Ishikawa (cell line): Measurements from ENCODE around the gene S100A8.

Source experiments
- CEBPB ChIP-seq: IDR thresholded peaks from 2 replicates; pipeline ENCODE4 v1.6.1; 2012
- CREB1 ChIP-seq: IDR thresholded peaks from 2 replicates; pipeline ENCODE4 v1.6.1; 2012; ENCODE audit warnings: low read depth
- EGR1 ChIP-seq: IDR thresholded peaks from 2 replicates; pipeline ENCODE4 v1.6.1; 2012
- EP300 ChIP-seq: IDR thresholded peaks from 2 replicates; pipeline ENCODE4 v1.6.1; 2012; ENCODE audit warnings: borderline replicate concordance
- FOXM1 ChIP-seq: IDR thresholded peaks from 2 replicates; pipeline ENCODE4 v1.6.1; 2012; ENCODE audit warnings: low read depth, borderline replicate concordance
- NFIC ChIP-seq: IDR thresholded peaks from 2 replicates; pipeline ENCODE4 v1.6.1; 2012
- RAD21 ChIP-seq: IDR thresholded peaks from 2 replicates; pipeline ENCODE4 v1.6.1; 2012; ENCODE audit warnings: low read depth
- TAF1 ChIP-seq: IDR thresholded peaks from 2 replicates; pipeline ENCODE4 v1.6.1; 2012; ENCODE audit warnings: low read depth, mild to moderate bottlenecking
- TCF12 ChIP-seq: IDR thresholded peaks from 2 replicates; pipeline ENCODE4 v1.6.1; 2012; ENCODE audit warnings: low read depth
- TEAD4 ChIP-seq: IDR thresholded peaks from 2 replicates; pipeline ENCODE4 v1.6.1; 2012
- YY1 ChIP-seq: IDR thresholded peaks from 2 replicates; pipeline ENCODE4 v1.6.1; 2012; ENCODE audit warnings: low read depth
- ZBTB7A ChIP-seq: IDR thresholded peaks from 2 replicates; pipeline ENCODE4 v1.6.1; 2012; ENCODE audit warnings: low read depth
- TF ChIP-seq, protein P1 (sequence below): IDR thresholded peaks from 2 replicates; pipeline ENCODE4 v1.6.1; 2012
- TF ChIP-seq, protein P2 (sequence below): IDR thresholded peaks from 2 replicates; pipeline ENCODE4 v1.6.1; 2012; ENCODE audit warnings: low read depth, mild to moderate bottlenecking
- TF ChIP-seq, protein P3 (sequence below): IDR thresholded peaks from 2 replicates; pipeline ENCODE4 v1.6.1; 2012

S100A8 gene

DNA sequence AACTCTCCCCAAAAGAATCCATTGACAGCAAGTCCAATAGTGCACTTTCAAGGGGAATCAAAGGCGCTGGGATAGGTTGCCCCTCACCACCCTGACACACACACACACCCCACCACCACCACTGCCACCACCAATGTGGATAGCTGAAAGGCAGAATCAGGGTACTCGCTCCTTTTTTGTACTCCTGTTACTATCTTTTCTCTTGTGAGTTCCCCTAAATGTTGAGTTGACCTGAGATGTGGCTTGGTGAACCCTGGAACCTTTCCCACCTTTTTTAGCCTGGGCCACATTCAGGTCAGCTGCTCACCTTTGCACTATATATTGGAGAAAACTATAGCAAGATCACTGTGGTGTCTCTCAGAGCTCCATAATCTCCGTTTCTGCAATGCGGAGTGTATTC, 3.9 kb downstream of the S100A8 start:
- TF ChIP-seq EGR1 (no peak), YY1 (no peak), RAD21 (no peak), EP300 (no peak), CEBPB (no peak), TCF12 (no peak), TEAD4 (no peak), NFIC (no peak), CREB1 (no peak), ZBTB7A (no peak), TAF1 (no peak), FOXM1 (no peak)
- TF ChIP-seq, protein P1, sequence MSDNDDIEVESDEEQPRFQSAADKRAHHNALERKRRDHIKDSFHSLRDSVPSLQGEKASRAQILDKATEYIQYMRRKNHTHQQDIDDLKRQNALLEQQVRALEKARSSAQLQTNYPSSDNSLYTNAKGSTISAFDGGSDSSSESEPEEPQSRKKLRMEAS: no peak
- TF ChIP-seq, protein P2, sequence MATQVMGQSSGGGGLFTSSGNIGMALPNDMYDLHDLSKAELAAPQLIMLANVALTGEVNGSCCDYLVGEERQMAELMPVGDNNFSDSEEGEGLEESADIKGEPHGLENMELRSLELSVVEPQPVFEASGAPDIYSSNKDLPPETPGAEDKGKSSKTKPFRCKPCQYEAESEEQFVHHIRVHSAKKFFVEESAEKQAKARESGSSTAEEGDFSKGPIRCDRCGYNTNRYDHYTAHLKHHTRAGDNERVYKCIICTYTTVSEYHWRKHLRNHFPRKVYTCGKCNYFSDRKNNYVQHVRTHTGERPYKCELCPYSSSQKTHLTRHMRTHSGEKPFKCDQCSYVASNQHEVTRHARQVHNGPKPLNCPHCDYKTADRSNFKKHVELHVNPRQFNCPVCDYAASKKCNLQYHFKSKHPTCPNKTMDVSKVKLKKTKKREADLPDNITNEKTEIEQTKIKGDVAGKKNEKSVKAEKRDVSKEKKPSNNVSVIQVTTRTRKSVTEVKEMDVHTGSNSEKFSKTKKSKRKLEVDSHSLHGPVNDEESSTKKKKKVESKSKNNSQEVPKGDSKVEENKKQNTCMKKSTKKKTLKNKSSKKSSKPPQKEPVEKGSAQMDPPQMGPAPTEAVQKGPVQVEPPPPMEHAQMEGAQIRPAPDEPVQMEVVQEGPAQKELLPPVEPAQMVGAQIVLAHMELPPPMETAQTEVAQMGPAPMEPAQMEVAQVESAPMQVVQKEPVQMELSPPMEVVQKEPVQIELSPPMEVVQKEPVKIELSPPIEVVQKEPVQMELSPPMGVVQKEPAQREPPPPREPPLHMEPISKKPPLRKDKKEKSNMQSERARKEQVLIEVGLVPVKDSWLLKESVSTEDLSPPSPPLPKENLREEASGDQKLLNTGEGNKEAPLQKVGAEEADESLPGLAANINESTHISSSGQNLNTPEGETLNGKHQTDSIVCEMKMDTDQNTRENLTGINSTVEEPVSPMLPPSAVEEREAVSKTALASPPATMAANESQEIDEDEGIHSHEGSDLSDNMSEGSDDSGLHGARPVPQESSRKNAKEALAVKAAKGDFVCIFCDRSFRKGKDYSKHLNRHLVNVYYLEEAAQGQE: no peak
- TF ChIP-seq, protein P3, sequence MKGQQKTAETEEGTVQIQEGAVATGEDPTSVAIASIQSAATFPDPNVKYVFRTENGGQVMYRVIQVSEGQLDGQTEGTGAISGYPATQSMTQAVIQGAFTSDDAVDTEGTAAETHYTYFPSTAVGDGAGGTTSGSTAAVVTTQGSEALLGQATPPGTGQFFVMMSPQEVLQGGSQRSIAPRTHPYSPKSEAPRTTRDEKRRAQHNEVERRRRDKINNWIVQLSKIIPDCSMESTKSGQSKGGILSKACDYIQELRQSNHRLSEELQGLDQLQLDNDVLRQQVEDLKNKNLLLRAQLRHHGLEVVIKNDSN: no peak

DNA sequence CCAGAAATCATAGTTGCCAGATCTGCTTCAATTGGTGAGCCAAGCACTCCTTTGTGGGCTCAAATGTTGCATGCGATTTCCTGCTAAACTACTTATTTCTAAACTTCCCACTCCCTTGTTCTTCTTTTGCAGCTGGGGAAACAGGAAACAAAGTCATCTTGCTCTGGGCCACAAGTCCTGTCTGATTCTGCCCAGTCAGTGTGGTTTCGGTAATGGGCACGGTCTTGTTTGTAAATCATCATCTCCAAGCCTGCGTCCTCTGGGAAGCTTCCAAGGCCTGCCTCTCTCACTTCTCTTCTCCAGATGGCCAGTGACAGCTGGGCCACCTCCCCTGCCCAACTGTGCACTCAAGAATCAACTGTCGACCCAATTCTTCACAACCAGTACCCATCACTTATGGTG, 4.4 kb downstream of the S100A8 start:
- TF ChIP-seq, protein P1: no peak
- TF ChIP-seq, protein P2: no peak
- TF ChIP-seq TAF1 (no peak), CREB1 (no peak), CEBPB (no peak), ZBTB7A (no peak), FOXM1 (no peak), TEAD4 (no peak), RAD21 (no peak)

DNA sequence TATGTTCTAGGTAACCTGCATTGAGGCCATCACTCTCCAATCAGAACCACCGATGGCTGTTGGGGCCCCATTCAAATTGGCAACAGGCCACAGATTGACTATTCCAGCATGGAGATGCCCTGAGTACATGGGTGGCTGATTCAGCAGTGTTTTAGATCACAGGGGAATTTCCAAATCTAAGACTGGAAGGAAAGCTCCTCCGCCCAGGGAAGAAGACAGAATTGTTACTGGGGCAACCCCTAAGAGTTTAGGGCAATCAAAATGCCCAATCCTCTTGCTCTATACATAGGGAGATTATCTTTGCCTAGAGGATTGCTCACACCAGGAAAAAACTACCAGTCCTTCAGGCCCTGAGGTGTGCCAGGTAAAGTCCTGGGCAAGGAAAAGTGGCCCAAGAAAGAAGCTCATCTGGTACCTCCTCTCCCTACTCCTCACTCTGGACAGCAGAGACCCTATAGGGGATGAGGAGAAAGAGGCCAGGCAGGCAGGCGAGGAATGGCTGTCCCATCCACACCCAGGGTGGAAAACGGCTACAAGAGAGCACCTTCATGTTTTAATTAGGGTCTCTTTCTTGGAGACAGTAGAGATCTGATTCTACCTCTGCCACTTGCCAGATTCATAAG, 5.8 kb downstream of the S100A8 start:
- TF ChIP-seq YY1: no peak
- no peak for TF ChIP-seq EP300
- TF ChIP-seq, protein P2: no peak
- TF ChIP-seq CEBPB: no peak
- no peak for TF ChIP-seq TAF1
- TF ChIP-seq TEAD4: no peak
- TF ChIP-seq, protein P3: no peak
- no peak for TF ChIP-seq RAD21

DNA sequence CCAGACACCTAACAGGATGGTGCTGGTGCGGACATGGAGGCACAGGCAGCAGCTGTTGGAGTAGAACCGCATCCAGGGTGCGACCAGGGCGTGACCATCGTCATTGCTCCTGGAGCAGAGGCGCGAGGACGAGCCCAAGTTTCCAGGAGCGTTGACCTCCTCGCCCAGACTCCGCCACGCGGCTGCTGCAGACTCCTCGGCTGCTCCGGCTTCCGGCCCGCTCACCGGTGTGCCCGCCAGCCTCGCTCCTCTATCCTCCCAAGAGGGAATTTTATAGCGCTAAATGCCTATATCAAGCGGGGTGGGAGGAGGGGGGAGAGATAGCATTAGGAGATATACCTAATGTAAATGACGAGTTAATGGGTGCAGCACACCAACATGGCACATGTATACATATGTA, 10.2 kb downstream of the S100A8 start:
- TF ChIP-seq, protein P2: no peak
- TF ChIP-seq EP300: no peak
- TF ChIP-seq, protein P3: no peak
- no peak for TF ChIP-seq YY1
- TF ChIP-seq CREB1: no peak
- TF ChIP-seq TEAD4: no peak
- no peak for TF ChIP-seq EGR1
- no peak for TF ChIP-seq NFIC
- no peak for TF ChIP-seq CEBPB
- no peak for TF ChIP-seq ZBTB7A
- TF ChIP-seq TAF1: no peak
- TF ChIP-seq RAD21: no peak
- no peak for TF ChIP-seq TCF12
- TF ChIP-seq FOXM1: no peak
- TF ChIP-seq, protein P1: no peak
